HG03196 (cell line): ENCODE data around the gene GNAZ.
"Not testable (repeated sequence)": the region's sequence is repeated elsewhere in the genome, so short reads cannot be mapped to it uniquely, and the experiment has no call there.

Source experiments
- ATAC-seq: cut with Tn5 transposase; IDR thresholded peaks from one replicate; pipeline ENCODE4 v1.9.1; 2021; ENCODE audit not compliant: unreplicated experiment

GNAZ gene

DNA sequence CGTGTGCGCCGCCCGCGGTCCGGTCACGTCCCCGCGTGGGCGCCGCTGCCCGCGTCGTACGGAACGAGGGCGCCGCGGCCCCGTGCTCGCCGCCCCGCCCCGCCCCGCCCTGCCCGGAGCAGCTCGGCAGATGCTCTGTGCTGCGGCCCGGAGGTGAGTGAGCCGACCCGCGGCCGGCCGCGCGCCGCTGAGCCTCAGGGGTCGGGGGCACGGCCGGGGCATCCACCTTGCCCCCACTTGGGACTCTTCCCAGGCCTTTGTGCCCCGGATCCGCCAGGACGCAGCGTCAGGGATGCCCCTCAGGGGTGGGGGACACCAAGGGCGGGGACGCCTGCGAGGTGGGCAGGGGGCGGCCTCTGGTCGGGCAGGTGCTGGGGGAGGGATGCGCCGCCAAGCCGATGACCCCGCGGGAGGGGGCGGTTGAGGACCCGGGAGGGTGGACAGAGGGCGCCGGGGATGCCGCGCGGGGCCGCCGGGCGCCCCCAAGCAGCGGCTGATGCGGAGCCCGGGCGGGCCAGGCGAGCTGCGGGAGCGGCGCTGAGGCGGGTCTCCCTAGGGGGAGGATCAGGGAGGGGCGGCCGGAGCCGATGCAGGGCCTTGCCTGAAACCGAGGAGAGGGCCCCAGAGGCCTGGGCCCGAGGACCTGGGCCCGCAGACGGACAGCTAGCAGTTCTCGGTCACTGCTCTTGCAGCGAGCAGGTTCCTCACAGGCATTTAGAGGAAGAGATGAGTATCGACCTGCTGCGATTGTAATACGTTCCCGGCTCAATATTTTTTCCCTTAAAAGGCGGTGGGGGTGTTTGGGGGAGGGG is at the start of gene GNAZ:
TSS of gene GNAZ (plus strand) at position 102 of the 812 bp plus-strand sequence. CDS start 25,177 bp downstream, outside the sequence.
- ATAC-seq: no peak

DNA sequence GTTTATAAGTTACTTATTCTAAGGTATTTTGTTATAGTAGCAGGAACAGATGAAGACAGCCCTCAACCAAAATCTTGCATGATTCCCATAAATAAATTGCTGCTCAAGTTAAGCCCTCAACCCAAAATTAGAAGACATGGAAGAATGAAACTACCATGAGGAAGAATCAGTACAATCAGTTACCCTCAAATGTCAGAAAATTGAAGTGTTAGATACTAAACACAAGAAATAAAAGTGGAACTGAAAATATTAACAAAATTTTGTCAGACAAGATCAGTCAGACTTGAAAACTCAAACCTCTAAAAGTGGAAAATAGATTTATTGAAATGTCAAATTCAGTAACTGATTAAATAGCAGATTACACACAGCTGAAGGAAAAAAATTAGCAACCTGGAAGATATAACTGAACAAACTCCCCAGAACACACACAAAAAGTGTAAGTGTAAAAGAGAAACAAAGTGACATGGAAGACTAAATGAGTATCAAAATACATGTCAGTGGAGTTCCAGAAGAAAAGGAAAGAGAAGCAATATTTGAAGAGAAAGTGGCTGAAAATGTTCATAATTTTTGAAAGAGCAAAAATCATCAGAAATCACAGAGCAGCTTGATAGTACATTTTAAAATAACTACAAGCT is 49.5 kb upstream of the GNAZ start:
- no peak for ATAC-seq

GRCh38 chr22:23021660-23022353 is 48.5 kb upstream of the GNAZ start:
- ATAC-seq: not testable (repeated sequence)

- no peak for ATAC-seq
Observed at GRCh38 chr22:23023294-23023693, 47.0 kb upstream of the GNAZ start.

DNA sequence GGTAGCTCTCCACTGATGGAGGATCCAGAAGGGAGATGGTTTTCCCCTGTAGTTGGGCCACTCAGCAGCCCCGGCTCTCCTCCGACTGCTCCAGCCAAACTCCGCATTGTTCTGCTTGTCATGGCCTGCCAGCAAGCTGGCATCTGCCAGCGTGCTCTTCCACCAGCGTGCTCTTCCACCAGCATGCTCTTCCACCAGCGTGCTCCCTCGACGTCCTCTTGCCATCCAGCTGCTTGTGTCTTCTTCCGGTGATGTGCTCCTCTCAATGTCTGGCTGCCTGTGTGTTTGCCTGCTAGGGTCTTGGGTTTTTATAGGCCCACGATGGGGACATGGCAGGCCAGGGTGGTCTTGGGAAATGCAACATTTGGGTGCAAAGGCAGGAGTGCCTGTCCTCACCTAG is 43.5 kb upstream of the GNAZ start:
- ATAC-seq: no peak

GRCh38 chr22:23027849-23028248 is 42.5 kb upstream of the GNAZ start:
- not testable (repeated sequence) for ATAC-seq

DNA sequence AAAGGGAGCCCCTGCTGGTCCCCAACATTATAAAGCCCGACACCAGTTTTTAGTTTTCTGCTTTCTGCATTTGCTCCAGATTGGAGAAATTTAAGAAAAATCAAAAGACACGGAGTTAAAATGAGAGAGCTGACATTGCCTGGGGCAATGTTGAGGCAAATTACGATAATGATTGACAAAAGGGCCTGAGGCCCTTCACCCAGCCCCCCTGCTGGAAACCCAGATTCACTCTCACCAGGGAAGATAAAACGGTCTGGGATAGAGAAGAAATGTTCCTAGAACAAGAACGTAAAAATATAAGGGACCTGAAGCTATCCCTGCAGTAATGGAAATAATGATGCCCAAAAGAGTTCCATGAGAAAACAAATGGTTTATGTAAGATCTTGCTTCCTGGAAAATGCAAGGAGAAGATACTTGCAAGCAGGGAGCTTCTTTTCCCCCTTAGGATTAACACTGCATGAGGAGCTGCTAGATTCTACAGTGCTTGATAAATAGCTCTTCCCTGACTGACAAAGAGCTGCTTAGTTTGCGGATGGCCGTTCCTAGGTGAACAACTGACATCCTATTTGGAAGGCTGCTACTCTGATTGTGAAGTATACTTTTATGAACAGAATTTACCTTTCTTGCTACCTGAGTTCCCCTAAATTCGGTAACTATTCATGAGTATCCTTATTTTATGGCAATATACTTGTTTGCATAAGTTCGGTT is 40.6 kb upstream of the GNAZ start:
- no peak for ATAC-seq

DNA sequence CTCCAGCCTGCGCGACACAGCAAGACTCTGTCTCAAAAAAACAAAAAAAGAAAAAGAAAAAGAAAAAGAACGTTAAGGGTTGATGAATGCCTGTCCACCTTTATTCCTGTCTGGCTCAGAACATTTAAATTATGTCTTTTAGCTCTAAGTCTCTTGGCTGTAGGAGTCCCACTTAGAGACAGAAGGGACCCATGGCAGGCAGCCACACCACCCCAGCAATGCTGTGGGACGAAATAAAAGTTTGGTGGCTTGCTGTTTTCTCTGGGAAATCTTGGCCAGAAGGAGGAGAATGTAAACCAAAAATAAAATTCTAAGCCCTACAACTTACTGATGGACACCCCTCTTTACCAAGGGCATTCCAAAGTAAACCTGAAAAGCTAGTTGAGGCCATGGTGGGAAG is 38.9 kb upstream of the GNAZ start:
- ATAC-seq: no peak

DNA sequence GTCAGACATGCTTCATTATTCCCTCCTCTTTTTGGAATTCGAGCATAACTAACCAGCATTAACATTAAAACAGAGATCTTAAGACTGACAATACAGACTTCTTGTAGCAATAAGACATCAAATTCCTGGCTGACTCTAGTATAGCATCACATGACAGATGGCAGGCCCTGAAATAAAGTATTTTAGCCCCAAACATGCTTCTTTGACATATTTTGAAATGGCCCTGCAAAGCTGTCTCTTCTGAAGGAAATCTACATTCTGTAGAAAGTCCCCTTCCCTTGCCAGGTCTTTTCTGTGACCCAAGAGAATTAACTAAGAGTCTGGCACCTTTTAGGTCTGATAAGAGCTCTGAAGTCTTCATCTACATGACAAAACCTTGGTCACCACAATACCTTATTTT is 38.5 kb upstream of the GNAZ start:
- no peak for ATAC-seq

GRCh38 chr22:23032658-23033057 is 37.7 kb upstream of the GNAZ start:
- ATAC-seq: no peak

GRCh38 chr22:23033116-23033905 is 37.0 kb upstream of the GNAZ start:
- ATAC-seq: no peak

- ATAC-seq: no peak
Observed at GRCh38 chr22:23034621-23035556, 35.4 kb upstream of the GNAZ start.

DNA sequence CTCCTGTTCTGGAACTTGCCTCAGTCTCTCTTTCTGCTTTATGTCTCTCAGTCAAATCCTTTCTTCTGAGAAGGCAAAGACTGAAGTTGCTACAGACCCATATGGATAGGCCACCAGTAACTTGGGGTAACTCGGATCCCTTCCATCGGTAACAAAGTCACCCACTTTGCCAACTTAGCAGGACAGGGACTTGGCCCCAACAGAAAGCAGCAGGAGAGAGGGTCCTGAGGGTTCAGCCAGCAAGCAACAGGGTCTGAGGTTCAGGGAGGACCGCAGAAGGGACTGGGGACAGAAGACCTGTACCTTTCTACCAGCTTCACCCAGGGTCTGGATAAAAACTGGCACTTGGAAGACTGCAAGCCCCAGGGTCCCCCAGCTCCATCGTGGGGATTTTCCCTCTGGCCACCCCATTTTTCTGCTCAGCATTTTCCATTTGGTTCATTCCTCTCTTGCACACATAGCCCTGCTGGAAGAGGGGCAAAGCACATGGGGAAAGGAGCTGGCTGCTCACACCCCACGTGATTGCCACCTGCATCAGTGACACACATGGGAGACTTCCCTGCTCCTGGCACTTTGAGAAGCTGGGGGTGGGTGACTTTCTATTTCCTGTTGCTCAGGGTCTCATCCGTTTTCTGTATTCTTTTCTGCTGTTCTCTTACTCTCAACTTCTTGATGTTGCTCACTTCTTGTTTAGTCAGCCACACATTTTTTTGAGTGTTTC is 34.6 kb upstream of the GNAZ start:
- no peak for ATAC-seq

GRCh38 chr22:23036684-23037428 is 33.5 kb upstream of the GNAZ start:
- no peak for ATAC-seq

- no peak for ATAC-seq
Observed at GRCh38 chr22:23037429-23038333, 32.6 kb upstream of the GNAZ start.

- no peak for ATAC-seq
Observed at GRCh38 chr22:23038334-23038642, 32.0 kb upstream of the GNAZ start.

GRCh38 chr22:23038902-23039301 is 31.4 kb upstream of the GNAZ start:
- no peak for ATAC-seq
